Gastrocnemius medialis (tissue), 4 donors: ENCODE data around the gene POLG. TPM values are rescaled to one million over a fixed set of nuclear protein-coding genes. Genes with fewer than 3 reads are reported as not detected.

Source experiments
- ATAC-seq, 2 donors: fragments of 150-250 bp; one replicate each; pipeline ENCODE4 v1.9.1; 2016
- DNase-seq, 2 donors: peaks; one replicate each; pipeline ENCODE4 v3.0.0-alpha.2; 2019
- H3K27ac ChIP-seq, 4 donors: fragments of 200-600 bp; sonication (generic); 1 replicate in 1 of 4; 2 replicates in 3 of 4; pipeline ENCODE4 v1.5.1; 2016 to 2018; ENCODE audit warnings: mild to moderate bottlenecking in 2 of 4, moderate library complexity in 1 of 4
- H3K27me3 ChIP-seq, 3 donors: fragments of 200-600 bp; sonication (generic) in 2 of 3; 1 replicate in 1 of 3; 2 replicates in 2 of 3; pipeline versions ENCODE4 v1.5.1 to v1.6.0; 2016 to 2019; ENCODE audit warnings: mild to moderate bottlenecking in 1 of 3, moderate library complexity in 1 of 3
- H3K36me3 ChIP-seq, 2 donors: fragments of 200-600 bp; sonication (generic) in 1 of 2; one replicate each; pipeline ENCODE4 v1.5.1; 2017 to 2018
- H3K4me1 ChIP-seq, 2 donors: fragments of 200-600 bp; sonication (generic) in 1 of 2; one replicate each; pipeline ENCODE4 v1.5.1; 2016 to 2017; ENCODE audit warnings: mild to moderate bottlenecking in 2 of 2
- H3K4me3 ChIP-seq, 4 donors: fragments of 200-600 bp; sonication (generic) in 3 of 4; 1 replicate in 1 of 4; 2 replicates in 3 of 4; pipeline ENCODE4 v1.5.1; 2016 to 2019; ENCODE audit warnings: mild to moderate bottlenecking in 2 of 4
- H3K9me3 ChIP-seq, 3 donors: fragments of 200-600 bp; sonication (generic) in 2 of 3; 1 replicate in 1 of 3; 2 replicates in 2 of 3; pipeline ENCODE4 v1.5.1; 2016 to 2019
- POLR2A ChIP-seq, 2 donors: fragments of 450-650 bp; IDR thresholded peaks; one replicate each; pipeline ENCODE4 v1.6.1; 2017; ENCODE audit warnings: antibody characterized with exemption in 2 of 2, mild to moderate bottlenecking in 2 of 2, moderate library complexity in 2 of 2
- in situ Hi-C, 4 donors: fragments of 200-750 bp; cut with MboI; loops; one replicate each; pipeline versions ENCODE4 v1.15.0 to v1.8.0; 2017; ENCODE audit warnings: low sequenced_read_pairs in 4 of 4
- intact Hi-C: fragments of 100-400 bp; cut with DNase I; formaldehyde crosslinking; loops from one replicate; pipeline ENCODE4 v1.15.1; 2023; ENCODE audit warnings: low total_unique reads
- total RNA-seq, 4 donors: library from RNA; depleted of rRNA; stranded (reverse); fragments of >200 nt; gene quantifications; one replicate each; pipeline versions ENCODE4 v1.1.0 to v1.2.3, GENCODE V29; 2016
- TF ChIP-seq, protein P1 (sequence below), 5 experiments: fragments of 450-650 bp in 3 of 5; fragments of 200-600 bp in 2 of 5; sonication (generic) in 2 of 5; IDR thresholded peaks in 4 of 5; conservative IDR thresholded peaks in 1 of 5; 1 replicate in 4 of 5; 2 replicates in 1 of 5; pipeline ENCODE4 v1.5.1; 2016 to 2019; ENCODE audit warnings: antibody characterized with exemption in 5 of 5, mild to moderate bottlenecking in 3 of 5, moderate library complexity in 3 of 5

POLG gene
- total RNA-seq, 4 donors from 2014 or later: 50.9 to 81.9 (median 61.4) TPM

- Histone ChIP-seq H3K36me3 (no peaks in the 10 kb centered on the region), H3K4me1 (peaks cover 6 to 19% of the 10 kb centered on the region in 2 donors), H3K27me3 (peaks cover 92 to 96% (median 96%) of the 10 kb centered on the region in 3 donors), H3K27ac (no peak overlapping the region), H3K9me3 (no peaks in the 10 kb centered on the region), H3K4me3 (no peak overlapping the region)
- ATAC-seq (no peak), DNase-seq (no peak)
- TF ChIP-seq, protein P1, sequence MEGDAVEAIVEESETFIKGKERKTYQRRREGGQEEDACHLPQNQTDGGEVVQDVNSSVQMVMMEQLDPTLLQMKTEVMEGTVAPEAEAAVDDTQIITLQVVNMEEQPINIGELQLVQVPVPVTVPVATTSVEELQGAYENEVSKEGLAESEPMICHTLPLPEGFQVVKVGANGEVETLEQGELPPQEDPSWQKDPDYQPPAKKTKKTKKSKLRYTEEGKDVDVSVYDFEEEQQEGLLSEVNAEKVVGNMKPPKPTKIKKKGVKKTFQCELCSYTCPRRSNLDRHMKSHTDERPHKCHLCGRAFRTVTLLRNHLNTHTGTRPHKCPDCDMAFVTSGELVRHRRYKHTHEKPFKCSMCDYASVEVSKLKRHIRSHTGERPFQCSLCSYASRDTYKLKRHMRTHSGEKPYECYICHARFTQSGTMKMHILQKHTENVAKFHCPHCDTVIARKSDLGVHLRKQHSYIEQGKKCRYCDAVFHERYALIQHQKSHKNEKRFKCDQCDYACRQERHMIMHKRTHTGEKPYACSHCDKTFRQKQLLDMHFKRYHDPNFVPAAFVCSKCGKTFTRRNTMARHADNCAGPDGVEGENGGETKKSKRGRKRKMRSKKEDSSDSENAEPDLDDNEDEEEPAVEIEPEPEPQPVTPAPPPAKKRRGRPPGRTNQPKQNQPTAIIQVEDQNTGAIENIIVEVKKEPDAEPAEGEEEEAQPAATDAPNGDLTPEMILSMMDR (IDR thresholded peaks at IDR 0.05 in 4 of 5, conservative IDR thresholded peaks at IDR 0.05 in 1 of 5): no peak
- no peak for TF ChIP-seq POLR2A (IDR thresholded peaks at IDR 0.05)
- intact Hi-C loops (no loop called here), in situ Hi-C loops (no loop called here)
Measured at GRCh38 chr15:89374086-89374981, 39.7 kb upstream of the POLG start.

- Histone ChIP-seq H3K36me3 (no peaks in the 10 kb centered on the region), H3K4me1 (peaks cover 6 to 12% of the 10 kb centered on the region in 2 donors), H3K4me3 (no peak overlapping the region), H3K9me3 (no peaks in the 10 kb centered on the region), H3K27me3 (peaks cover 93 to 96% (median 96%) of the 10 kb centered on the region in 3 donors), H3K27ac (no peak overlapping the region)
- TF ChIP-seq POLR2A (IDR thresholded peaks at IDR 0.05): no peak
- TF ChIP-seq, protein P1 (IDR thresholded peaks at IDR 0.05 in 4 of 5, conservative IDR thresholded peaks at IDR 0.05 in 1 of 5): no peak
- intact Hi-C loops: no loop called here
- ATAC-seq: no peak
- in situ Hi-C loops: no loop called here
- DNase-seq: no peak
Measured at GRCh38 chr15:89372069-89372935, 37.7 kb upstream of the POLG start.

GRCh38 chr15:89371228-89372044 is 36.8 kb upstream of the POLG start:
- intact Hi-C loops: no loop called here
- DNase-seq (no peak), ATAC-seq (no peak)
- Histone ChIP-seq H3K4me3 (peak overlapping the region; percentile 18 to 44 (median 32)), H3K27ac (no peak overlapping the region), H3K4me1 (peaks cover 6 to 14% of the 10 kb centered on the region in 2 donors), H3K9me3 (no peaks in the 10 kb centered on the region), H3K36me3 (no peaks in the 10 kb centered on the region), H3K27me3 (peaks cover 93 to 96% (median 96%) of the 10 kb centered on the region in 3 donors)
- no peak for TF ChIP-seq POLR2A (IDR thresholded peaks at IDR 0.05)
- TF ChIP-seq, protein P1 (IDR thresholded peaks at IDR 0.05 in 4 of 5, conservative IDR thresholded peaks at IDR 0.05 in 1 of 5): no peak
- in situ Hi-C loops: no loop called here

DNA sequence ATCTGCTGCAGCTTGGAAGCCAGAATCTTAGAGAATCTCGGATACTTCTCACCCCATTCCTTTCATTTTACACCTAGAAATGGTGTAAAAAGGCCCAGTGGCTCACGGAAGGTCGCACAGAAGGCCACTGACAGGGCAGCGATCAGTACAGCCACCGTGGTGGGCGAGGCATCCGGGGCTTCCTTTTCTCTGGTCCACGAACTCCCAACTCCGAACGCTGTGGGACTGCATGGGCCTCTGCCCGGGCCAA is 36.3 kb upstream of the POLG start:
- Histone ChIP-seq H3K27ac (no peak overlapping the region), H3K4me3 (peak overlapping the region; percentile 18 to 44 (median 32)), H3K27me3 (peaks cover 96 to 98% (median 98%) of the 10 kb centered on the region in 3 donors), H3K9me3 (no peaks in the 10 kb centered on the region), H3K4me1 (peaks cover 6 to 14% of the 10 kb centered on the region in 2 donors), H3K36me3 (no peaks in the 10 kb centered on the region)
- TF ChIP-seq, protein P1 (IDR thresholded peaks at IDR 0.05 in 4 of 5, conservative IDR thresholded peaks at IDR 0.05 in 1 of 5): no peak
- no peak for TF ChIP-seq POLR2A (IDR thresholded peaks at IDR 0.05)
- intact Hi-C loops: no loop called here
- ATAC-seq (no peak), DNase-seq (no peak)
- in situ Hi-C loops: no loop called here
